ENCODE data around the gene FGF14. TPM values are rescaled to one million over a fixed set of nuclear protein-coding genes. Genes with fewer than 3 reads are reported as not detected.

FGF14 gene
- total and polyA plus RNA-seq, 3 experiments from 2014 or later = not detected

- H3K36me3 ChIP-seq (ENCODE audit: insufficient read depth, low read length) = no peaks in the 10 kb centered on the region
- H3K27ac Mint-ChIP-seq = no peak overlapping the region
- CTCF ChIA-PET = no interaction called here
- H3K9me3 ChIP-seq (ENCODE audit: low read length) = no peaks in the 10 kb centered on the region
- no peak overlapping the region for H3K4me3 ChIP-seq (ENCODE audit: low read length)
- H3K4me3 Mint-ChIP-seq = peak overlapping the region in 1 of 7 donors; percentile 14
- no peaks in the 10 kb centered on the region for H3K36me3 Mint-ChIP-seq
- no peak for DNase-seq
- H3K4me1 Mint-ChIP-seq = peaks cover 0 to 9% (median 0%) of the 10 kb centered on the region in 3 donors
- H3K9me3 Mint-ChIP-seq = peaks cover 0 to 3% (median 0%) of the 10 kb centered on the region in 5 donors
- POLR2A ChIA-PET = no interaction called here
- peaks cover 12% of the 10 kb centered on the region for H3K27me3 ChIP-seq (ENCODE audit: insufficient read depth, low read length, poor library complexity, severe bottlenecking)
- H3K27me3 Mint-ChIP-seq = peaks cover 37 to 60% of the 10 kb centered on the region in 2 donors
- H3K4me1 ChIP-seq (ENCODE audit: insufficient read depth, low read length) = no peaks in the 10 kb centered on the region
- H3K27ac ChIP-seq (ENCODE audit: low read depth, low read length) = no peak overlapping the region
These were observed 483.8 kb downstream of the FGF14 start for GRCh38 chr13:101917833-101918661.

DNA sequence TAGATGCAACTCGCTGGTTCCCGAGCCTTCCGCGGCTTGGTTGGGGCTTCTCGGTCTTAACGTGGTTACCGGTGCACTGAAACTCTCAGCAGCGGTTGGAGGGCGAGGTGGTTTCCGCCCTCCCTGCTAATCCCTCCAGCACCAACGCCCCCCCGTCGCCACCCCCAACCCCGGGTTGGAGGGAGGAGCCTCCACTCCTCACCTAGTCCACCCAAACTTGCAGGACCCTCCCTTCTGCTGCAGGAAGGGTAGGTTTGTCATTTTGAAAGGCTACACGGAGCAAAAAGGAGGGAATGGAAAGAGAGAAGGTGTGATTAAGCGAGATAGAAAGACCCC is 484.4 kb downstream of the FGF14 start:
- H3K36me3 ChIP-seq (ENCODE audit: insufficient read depth, low read length) = no peaks in the 10 kb centered on the region
- CTCF ChIA-PET = no interaction called here
- no peaks in the 10 kb centered on the region for H3K9me3 ChIP-seq (ENCODE audit: low read length)
- peak overlapping the region in 1 of 7 donors; percentile 14 for H3K4me3 Mint-ChIP-seq
- H3K36me3 Mint-ChIP-seq = no peaks in the 10 kb centered on the region
- H3K4me3 ChIP-seq (ENCODE audit: low read length) = no peak overlapping the region
- H3K27ac Mint-ChIP-seq = no peak overlapping the region
- H3K27me3 Mint-ChIP-seq = peaks cover 38 to 62% of the 10 kb centered on the region in 2 donors
- no peak overlapping the region for H3K27ac ChIP-seq (ENCODE audit: low read depth, low read length)
- peaks cover 0 to 3% (median 0%) of the 10 kb centered on the region in 5 donors for H3K9me3 Mint-ChIP-seq
- H3K4me1 Mint-ChIP-seq = peaks cover 0 to 9% (median 0%) of the 10 kb centered on the region in 3 donors
- H3K4me1 ChIP-seq (ENCODE audit: insufficient read depth, low read length) = no peaks in the 10 kb centered on the region
- peaks cover 12% of the 10 kb centered on the region for H3K27me3 ChIP-seq (ENCODE audit: insufficient read depth, low read length, poor library complexity, severe bottlenecking)
- POLR2A ChIA-PET = no interaction called here
- no peak for DNase-seq

DNA sequence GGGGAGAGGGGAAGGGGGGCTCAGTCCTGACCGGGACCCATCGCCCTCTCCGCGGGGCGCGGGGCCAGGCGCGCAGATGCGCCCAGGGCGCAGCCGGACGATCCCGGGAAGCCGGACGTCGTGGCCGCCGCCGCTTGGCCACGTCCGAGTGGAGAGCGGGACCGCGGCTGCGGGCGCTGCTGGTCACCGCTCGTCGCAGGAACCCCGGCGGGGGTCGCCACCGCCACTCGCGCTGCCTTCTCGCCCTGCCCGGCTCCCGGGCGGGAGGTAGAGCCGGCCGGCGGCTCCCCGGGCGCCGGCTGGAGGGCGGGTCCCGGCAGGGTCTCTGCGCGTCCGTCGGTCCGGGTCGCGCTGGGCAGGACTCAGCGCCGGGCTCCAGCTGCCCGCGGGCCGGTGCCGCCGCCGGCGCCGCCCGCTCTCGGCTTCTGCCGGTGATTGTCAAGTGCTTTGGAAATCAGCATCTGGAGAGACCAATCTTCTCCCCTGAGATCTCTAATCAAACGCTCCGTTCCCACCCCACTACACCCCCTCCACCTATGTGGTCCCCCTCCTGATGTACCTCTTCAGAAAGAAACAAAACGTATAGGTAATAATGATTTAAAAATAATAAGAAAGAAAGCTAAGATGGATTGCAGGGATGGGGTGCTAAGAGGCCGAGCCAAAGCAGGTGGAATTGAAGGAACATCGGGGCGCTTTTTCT is 484.9 kb downstream of the FGF14 start:
- DNase-seq = no peak

DNA sequence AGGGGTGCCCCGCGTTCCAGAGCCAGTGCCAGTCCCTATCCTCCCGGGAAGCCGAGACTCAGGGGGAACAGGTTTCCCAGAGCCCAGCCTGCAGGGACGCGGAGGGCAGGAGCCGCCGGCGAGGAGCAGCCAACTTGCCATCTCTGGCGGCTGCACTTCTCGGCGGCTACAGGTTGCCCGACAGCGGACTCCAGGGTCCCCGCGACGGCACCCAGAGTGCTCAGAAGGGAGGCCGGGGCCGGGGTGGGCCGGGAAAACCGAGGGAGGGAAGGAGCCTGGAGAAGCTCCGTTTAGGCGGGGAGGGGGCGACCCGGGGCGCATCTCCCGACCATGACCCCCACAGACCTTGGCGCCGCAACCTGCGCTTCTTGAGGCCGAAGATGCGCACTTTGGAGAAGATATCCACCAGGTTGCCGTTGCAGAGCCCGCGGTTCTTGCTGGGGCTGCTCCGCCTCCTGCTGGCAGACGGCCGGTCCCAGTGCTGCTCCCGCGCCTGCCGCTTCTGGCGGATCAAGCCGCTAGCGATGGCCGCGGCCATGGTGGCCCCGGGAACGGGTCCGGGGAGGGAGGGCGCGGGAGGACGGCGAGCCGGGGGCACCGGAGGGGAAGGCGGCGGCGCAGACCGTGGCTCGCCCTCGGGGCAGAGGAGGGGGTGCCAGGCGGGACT is 485.6 kb downstream of the FGF14 start:
- Mint-ChIP-seq H3K27me3 (peaks cover 35 to 55% of the 10 kb centered on the region in 2 donors), H3K27ac (no peak overlapping the region), H3K36me3 (no peaks in the 10 kb centered on the region), H3K4me3 (no peak overlapping the region), H3K9me3 (peaks cover 0 to 3% (median 0%) of the 10 kb centered on the region in 5 donors), H3K4me1 (peaks cover 0 to 9% (median 0%) of the 10 kb centered on the region in 3 donors)
- DNase-seq = no peak
- Histone ChIP-seq H3K36me3 (ENCODE audit: insufficient read depth, low read length) (no peaks in the 10 kb centered on the region), H3K27me3 (ENCODE audit: insufficient read depth, low read length, poor library complexity, severe bottlenecking) (peaks cover 12% of the 10 kb centered on the region), H3K4me1 (ENCODE audit: insufficient read depth, low read length) (no peaks in the 10 kb centered on the region), H3K27ac (ENCODE audit: low read depth, low read length) (no peak overlapping the region), H3K4me3 (ENCODE audit: low read length) (no peak overlapping the region), H3K9me3 (ENCODE audit: low read length) (no peaks in the 10 kb centered on the region)
- ChIA-PET POLR2A (no interaction called here), CTCF (no interaction called here)

More for the DNA sequence above, 484.9 kb downstream of the FGF14 start:
- Mint-ChIP-seq H3K4me1 (peaks cover 0 to 9% (median 0%) of the 10 kb centered on the region in 3 donors), H3K36me3 (no peaks in the 10 kb centered on the region), H3K4me3 (no peak overlapping the region), H3K9me3 (peaks cover 0 to 3% (median 0%) of the 10 kb centered on the region in 5 donors), H3K27ac (no peak overlapping the region), H3K27me3 (peaks cover 38 to 62% of the 10 kb centered on the region in 2 donors)
- no peak overlapping the region for H3K27ac ChIP-seq (ENCODE audit: low read depth, low read length)
- ChIA-PET POLR2A (no interaction called here), CTCF (no interaction called here)
- no peaks in the 10 kb centered on the region for H3K36me3 ChIP-seq (ENCODE audit: insufficient read depth, low read length)
- no peaks in the 10 kb centered on the region for H3K4me1 ChIP-seq (ENCODE audit: insufficient read depth, low read length)
- H3K9me3 ChIP-seq (ENCODE audit: low read length) = no peaks in the 10 kb centered on the region
- H3K27me3 ChIP-seq (ENCODE audit: insufficient read depth, low read length, poor library complexity, severe bottlenecking) = peaks cover 12% of the 10 kb centered on the region
- H3K4me3 ChIP-seq (ENCODE audit: low read length) = no peak overlapping the region

DNA sequence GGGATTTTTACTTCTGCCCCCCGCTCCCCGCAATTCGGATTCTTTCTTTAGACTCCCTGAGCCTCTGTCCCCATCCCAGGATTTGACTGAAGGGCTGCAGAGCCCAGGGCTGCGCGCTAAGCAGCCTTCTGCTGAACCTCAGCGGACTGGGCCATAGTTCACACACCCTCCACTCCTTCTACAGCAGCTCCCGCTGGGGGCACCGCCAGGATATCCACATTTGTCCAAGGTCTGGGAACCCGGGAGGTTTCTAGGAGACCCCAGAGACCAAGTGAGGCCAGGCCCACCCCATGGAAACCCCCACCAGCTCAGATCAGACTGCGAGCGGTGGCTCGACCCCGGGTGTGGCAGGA is 486.1 kb downstream of the FGF14 start:
- Mint-ChIP-seq H3K27ac (no peak overlapping the region), H3K36me3 (no peaks in the 10 kb centered on the region), H3K9me3 (peaks cover 0 to 3% (median 0%) of the 10 kb centered on the region in 5 donors), H3K27me3 (peaks cover 33 to 50% of the 10 kb centered on the region in 2 donors), H3K4me1 (peaks cover 0 to 9% (median 0%) of the 10 kb centered on the region in 3 donors), H3K4me3 (no peak overlapping the region)
- DNase-seq = no peak
- ChIA-PET POLR2A (no interaction called here), CTCF (no interaction called here)
- Histone ChIP-seq H3K4me1 (ENCODE audit: insufficient read depth, low read length) (no peaks in the 10 kb centered on the region), H3K4me3 (ENCODE audit: low read length) (no peak overlapping the region), H3K36me3 (ENCODE audit: insufficient read depth, low read length) (no peaks in the 10 kb centered on the region), H3K9me3 (ENCODE audit: low read length) (no peaks in the 10 kb centered on the region), H3K27ac (ENCODE audit: low read depth, low read length) (no peak overlapping the region), H3K27me3 (ENCODE audit: insufficient read depth, low read length, poor library complexity, severe bottlenecking) (peaks cover 12% of the 10 kb centered on the region)

DNA sequence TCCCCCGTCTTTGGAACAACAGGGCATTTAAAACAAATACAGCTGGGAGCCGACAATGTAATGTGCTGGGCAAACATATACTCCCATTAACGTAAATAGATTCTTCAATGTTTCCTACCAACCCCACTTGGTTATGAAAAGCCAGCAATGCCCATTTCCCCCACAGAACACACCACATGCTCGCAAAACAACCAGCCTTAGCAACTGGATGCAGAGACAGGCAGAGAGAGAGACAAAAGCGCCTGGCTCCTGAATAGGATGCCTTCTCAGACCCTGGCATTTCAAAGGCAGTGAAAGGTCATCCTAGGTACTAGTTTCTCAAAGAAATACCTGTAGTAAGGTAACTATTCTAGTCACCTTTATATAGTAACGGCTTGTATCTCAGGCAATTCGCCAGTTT is 486.5 kb downstream of the FGF14 start:
- no peak overlapping the region for H3K27ac ChIP-seq (ENCODE audit: low read depth, low read length)
- no peaks in the 10 kb centered on the region for H3K9me3 ChIP-seq (ENCODE audit: low read length)
- H3K4me3 Mint-ChIP-seq = no peak overlapping the region
- no peak overlapping the region for H3K4me3 ChIP-seq (ENCODE audit: low read length)
- no peaks in the 10 kb centered on the region for H3K36me3 Mint-ChIP-seq
- no peaks in the 10 kb centered on the region for H3K4me1 ChIP-seq (ENCODE audit: insufficient read depth, low read length)
- ChIA-PET POLR2A (no interaction called here), CTCF (no interaction called here)
- no peak overlapping the region for H3K27ac Mint-ChIP-seq
- no peak for DNase-seq
- H3K36me3 ChIP-seq (ENCODE audit: insufficient read depth, low read length) = no peaks in the 10 kb centered on the region
- peaks cover 0 to 3% (median 0%) of the 10 kb centered on the region in 5 donors for H3K9me3 Mint-ChIP-seq
- peaks cover 33 to 46% of the 10 kb centered on the region in 2 donors for H3K27me3 Mint-ChIP-seq
- peaks cover 12% of the 10 kb centered on the region for H3K27me3 ChIP-seq (ENCODE audit: insufficient read depth, low read length, poor library complexity, severe bottlenecking)
- peaks cover 0 to 9% (median 0%) of the 10 kb centered on the region in 3 donors for H3K4me1 Mint-ChIP-seq

GRCh38 chr13:101911752-101912151 is 490.1 kb downstream of the FGF14 start:
- H3K36me3 Mint-ChIP-seq = no peaks in the 10 kb centered on the region
- CTCF ChIA-PET = no interaction called here
- H3K27ac ChIP-seq (ENCODE audit: low read depth, low read length) = no peak overlapping the region
- H3K36me3 ChIP-seq (ENCODE audit: insufficient read depth, low read length) = no peaks in the 10 kb centered on the region
- H3K27me3 Mint-ChIP-seq = peaks cover 15 to 18% of the 10 kb centered on the region in 2 donors
- H3K9me3 ChIP-seq (ENCODE audit: low read length) = no peaks in the 10 kb centered on the region
- DNase-seq = no peak
- no peak overlapping the region for H3K4me3 Mint-ChIP-seq
- H3K27ac Mint-ChIP-seq = no peak overlapping the region
- peaks cover 0 to 3% (median 0%) of the 10 kb centered on the region in 5 donors for H3K9me3 Mint-ChIP-seq
- no peaks in the 10 kb centered on the region for H3K4me1 Mint-ChIP-seq
- H3K4me3 ChIP-seq (ENCODE audit: low read length) = no peak overlapping the region
- peaks cover 6% of the 10 kb centered on the region for H3K27me3 ChIP-seq (ENCODE audit: insufficient read depth, low read length, poor library complexity, severe bottlenecking)
- no peaks in the 10 kb centered on the region for H3K4me1 ChIP-seq (ENCODE audit: insufficient read depth, low read length)
- POLR2A ChIA-PET = no interaction called here

DNA sequence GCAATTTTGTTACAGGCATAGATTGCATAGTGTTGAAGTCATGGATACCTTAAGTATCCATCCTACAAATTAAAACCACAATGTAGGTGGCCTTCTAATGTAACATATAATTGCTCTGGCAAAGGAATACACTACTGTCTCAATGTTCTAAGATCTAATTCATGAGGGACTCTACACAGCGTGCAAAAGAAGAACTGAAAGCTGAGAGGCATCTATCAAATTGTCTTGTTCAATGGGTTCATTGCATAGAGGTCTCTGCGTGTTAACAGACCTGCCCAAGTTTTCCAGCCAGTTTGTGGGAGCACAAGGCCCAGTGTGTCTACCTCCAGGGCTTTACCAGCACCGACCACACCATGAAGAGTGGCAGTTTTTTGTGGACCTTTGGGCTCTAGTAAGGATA is 498.0 kb downstream of the FGF14 start:
- Mint-ChIP-seq H3K4me3 (no peak overlapping the region), H3K4me1 (no peaks in the 10 kb centered on the region), H3K9me3 (peaks cover 0 to 7% (median 0%) of the 10 kb centered on the region in 5 donors), H3K36me3 (no peaks in the 10 kb centered on the region), H3K27me3 (peaks cover 1 to 13% of the 10 kb centered on the region in 2 donors), H3K27ac (no peak overlapping the region)
- H3K9me3 ChIP-seq (ENCODE audit: low read length) = no peaks in the 10 kb centered on the region
- H3K27me3 ChIP-seq (ENCODE audit: insufficient read depth, low read length, poor library complexity, severe bottlenecking) = no peaks in the 10 kb centered on the region
- CTCF ChIA-PET = no interaction called here
- DNase-seq = no peak
- no peaks in the 10 kb centered on the region for H3K36me3 ChIP-seq (ENCODE audit: insufficient read depth, low read length)
- POLR2A ChIA-PET = no interaction called here
- H3K4me3 ChIP-seq (ENCODE audit: low read length) = no peak overlapping the region
- H3K27ac ChIP-seq (ENCODE audit: low read depth, low read length) = no peak overlapping the region
- no peaks in the 10 kb centered on the region for H3K4me1 ChIP-seq (ENCODE audit: insufficient read depth, low read length)

Measured in CD8-positive, alpha-beta memory T cell (primary cell).